Activated CD8-positive, alpha-beta memory T cell treated with anti-CD3 and anti-CD28 coated beads for 36 hours (primary cell): ENCODE results near the gene APC2. TPM values are rescaled to one million over a fixed set of nuclear protein-coding genes. Genes with fewer than 3 reads are reported as not detected.
"Not testable (repeated sequence)": the region's sequence is repeated elsewhere in the genome, so short reads cannot be mapped to it uniquely, and the experiment has no call there.

Experiments
- CTCF ChIA-PET: fragments of 350-600 bp; sonication (Branson Sonifier 250); formaldehyde crosslinking; loops from one replicate; lab custom pipeline; 2021; ENCODE audit warnings: antibody characterized with exemption; lab: Charles Lee
- POLR2A ChIA-PET: fragments of 350-600 bp; sonication (Branson Sonifier 250); formaldehyde crosslinking; loops from one replicate; lab custom pipeline; 2021; ENCODE audit warnings: antibody characterized with exemption; lab: Charles Lee
- total RNA-seq, 2 experiments: library from RNA; stranded (reverse); gene quantifications; one replicate each; pipeline ENCODE4 v1.2.3, GENCODE V29; 2021

APC2 gene
- total RNA-seq, 2 experiments from 2014 or later: 0.06 to 0.13 TPM

- ChIA-PET POLR2A (interaction anchor here (0.6 to 1.0 kb wide), 2 partner anchors 9 to 19 kb away, joined by 3 to 4 read pairs; no protein-coding TSS in a partner anchor), CTCF (no interaction called here)
These were observed 38.4 kb upstream of the APC2 start for GRCh38 chr19:1411255-1412191.

GRCh38 chr19:1412323-1412923, 37.5 kb upstream of the APC2 start:
- POLR2A ChIA-PET: no interaction called here
- CTCF ChIA-PET: interaction anchor here (1.0 to 1.1 kb wide), 3 partner anchors 9 to 32 kb away, joined by 3 to 4 read pairs (median 3); no protein-coding TSS in a partner anchor

- ChIA-PET CTCF (interaction anchor here (0.7 to 1.3 kb wide), 5 partner anchors 10 to 32 kb away, joined by 3 to 4 read pairs (median 3); no protein-coding TSS in a partner anchor), POLR2A (no interaction called here)
These were observed 36.7 kb upstream of the APC2 start for GRCh38 chr19:1412995-1413800.

- POLR2A ChIA-PET: no interaction called here
These were observed 33.7 kb upstream of the APC2 start for GRCh38 chr19:1416014-1416841.

GRCh38 chr19:1417145-1417544, 32.8 kb upstream of the APC2 start:
- CTCF ChIA-PET: interaction anchor here (0.6 kb wide), 2 partner anchors 90 to 171 kb away, joined by 3 read pairs; no protein-coding TSS in a partner anchor

More at GRCh38 chr19:1416014-1416841, 33.7 kb upstream of the APC2 start:
- CTCF ChIA-PET: interaction anchor here (0.6 kb wide), 1 partner anchor 89 kb away, joined by 3 read pairs; no protein-coding TSS in a partner anchor

GRCh38 chr19:1417681-1418495, 32.0 kb upstream of the APC2 start:
- ChIA-PET POLR2A (no interaction called here), CTCF (no interaction called here)

More at GRCh38 chr19:1417145-1417544, 32.8 kb upstream of the APC2 start:
- POLR2A ChIA-PET: no interaction called here

GRCh38 chr19:1418496-1418775, 31.5 kb upstream of the APC2 start:
- CTCF ChIA-PET: interaction anchor here (0.8 kb wide), 1 partner anchor 27 kb away, joined by 3 read pairs; no protein-coding TSS in a partner anchor

GRCh38 chr19:1418951-1419738, 30.8 kb upstream of the APC2 start:
- POLR2A ChIA-PET: no interaction called here
- CTCF ChIA-PET: interaction anchor here (0.8 kb wide), 1 partner anchor 26 kb away, joined by 3 read pairs; no protein-coding TSS in a partner anchor

More at GRCh38 chr19:1418496-1418775, 31.5 kb upstream of the APC2 start:
- POLR2A ChIA-PET: no interaction called here

- CTCF ChIA-PET: interaction anchor here (0.9 kb wide), 1 partner anchor 17 kb away, joined by 4 read pairs; no protein-coding TSS in a partner anchor
- POLR2A ChIA-PET: not testable (repeated sequence)
These were observed 29.8 kb upstream of the APC2 start for GRCh38 chr19:1420085-1420484.

GRCh38 chr19:1420590-1420989, 29.3 kb upstream of the APC2 start:
- CTCF ChIA-PET: interaction anchor here (0.9 kb wide), 1 partner anchor 16 kb away, joined by 4 read pairs; no protein-coding TSS in a partner anchor

GRCh38 chr19:1421218-1421957, 28.5 kb upstream of the APC2 start:
- POLR2A ChIA-PET: interaction anchor here (0.5 to 0.8 kb wide), 2 partner anchors 11 to 66 kb away, joined by 3 to 12 read pairs; no protein-coding TSS in a partner anchor
- CTCF ChIA-PET: no interaction called here

More at GRCh38 chr19:1420590-1420989, 29.3 kb upstream of the APC2 start:
- POLR2A ChIA-PET: interaction anchor here (0.5 to 0.8 kb wide), 2 partner anchors 10 to 65 kb away, joined by 3 to 12 read pairs; no protein-coding TSS in a partner anchor

- CTCF ChIA-PET: no interaction called here
- POLR2A ChIA-PET: no interaction called here
These were observed 28.0 kb upstream of the APC2 start for GRCh38 chr19:1421958-1422305.

GRCh38 chr19:1422360-1422759, 27.6 kb upstream of the APC2 start:
- ChIA-PET CTCF (no interaction called here), POLR2A (no interaction called here)

GRCh38 chr19:1422943-1423342, 27.0 kb upstream of the APC2 start:
- CTCF ChIA-PET: no interaction called here
- POLR2A ChIA-PET: no interaction called here

GRCh38 chr19:1423436-1424191, 26.3 kb upstream of the APC2 start:
- POLR2A ChIA-PET: no interaction called here
- CTCF ChIA-PET: no interaction called here
